Measurements from ENCODE around the gene TMEM141.
"Not testable (repeated sequence)": the region's sequence is repeated elsewhere in the genome, so short reads cannot be mapped to it uniquely, and the experiment has no call there.

The TMEM141 gene

DNA sequence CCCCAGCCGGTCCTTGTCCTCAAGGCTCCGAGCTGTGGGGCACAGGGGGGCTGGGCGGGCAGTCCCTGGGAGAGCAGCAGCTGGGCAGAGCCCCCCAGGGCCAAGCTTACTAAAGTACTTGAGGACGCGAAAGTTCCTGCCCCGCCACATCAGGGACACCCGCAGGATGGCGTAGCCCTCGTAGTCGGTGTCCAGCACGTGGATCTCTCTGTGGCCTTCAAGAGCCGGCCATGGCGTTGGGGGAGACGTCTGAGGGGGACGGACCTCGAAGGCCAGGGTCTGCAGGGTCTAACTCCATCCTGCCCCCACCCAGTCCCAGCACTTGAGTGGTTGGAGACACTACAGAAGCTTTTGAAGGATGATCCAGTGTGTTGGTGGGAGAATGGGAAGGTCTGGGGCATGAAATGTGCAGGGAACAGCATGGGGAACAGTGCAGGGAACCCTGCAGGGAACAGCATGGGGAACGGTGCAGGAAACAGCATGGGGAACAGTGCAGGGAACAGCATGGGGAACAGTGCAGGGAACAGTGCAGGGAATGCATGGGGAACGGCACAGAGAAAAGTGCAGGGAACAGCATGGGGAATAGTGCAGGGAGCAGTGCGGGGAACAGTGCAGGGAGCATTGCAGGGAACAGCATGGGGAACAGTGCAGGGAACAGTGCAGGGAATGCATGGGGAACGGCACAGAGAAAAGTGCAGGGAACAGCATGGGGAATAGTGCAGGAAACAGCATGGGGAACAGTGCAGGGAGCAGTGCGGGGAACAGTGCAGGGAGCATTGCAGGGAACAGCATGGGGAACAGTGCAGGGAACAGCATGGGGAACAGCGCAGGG lies 35.6 kb upstream of the TMEM141 start:
- not testable (repeated sequence) for FAIRE-seq

DNA sequence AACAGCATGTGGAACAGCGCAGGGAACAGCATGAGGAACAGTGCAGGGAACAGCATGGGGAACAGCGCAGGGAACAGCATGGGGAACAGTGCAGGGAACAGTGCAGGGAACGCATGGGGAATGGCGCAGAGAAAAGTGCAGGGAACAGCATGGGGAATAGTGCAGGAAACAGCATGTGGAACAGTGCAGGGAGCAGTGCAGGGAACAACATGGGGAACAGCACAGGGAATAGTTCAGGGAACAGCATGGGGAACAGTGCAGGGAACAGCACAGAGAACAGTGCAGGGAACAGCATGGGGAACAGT lies 35.1 kb upstream of the TMEM141 start:
- FAIRE-seq, result no peak

DNA sequence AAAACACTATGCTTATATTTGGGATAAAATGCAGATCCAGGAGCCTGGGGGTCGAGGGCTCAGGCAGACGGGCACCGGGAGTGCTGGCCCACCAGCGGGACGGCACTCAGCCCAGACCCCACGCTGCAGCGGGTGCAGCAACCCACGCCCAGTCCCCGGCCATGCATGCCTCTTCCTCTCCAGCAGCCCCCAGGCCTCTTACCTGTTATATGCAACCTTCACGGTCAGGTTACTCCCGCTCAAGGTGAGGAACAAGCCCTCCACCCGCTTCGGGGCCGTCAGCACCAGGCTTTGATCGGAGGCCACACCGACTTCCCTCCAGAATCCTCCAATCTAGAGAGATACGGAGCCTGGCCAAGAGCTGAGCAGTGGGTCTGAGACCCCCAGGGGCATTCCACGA lies 34.3 kb upstream of the TMEM141 start:
- FAIRE-seq, result no peak

DNA sequence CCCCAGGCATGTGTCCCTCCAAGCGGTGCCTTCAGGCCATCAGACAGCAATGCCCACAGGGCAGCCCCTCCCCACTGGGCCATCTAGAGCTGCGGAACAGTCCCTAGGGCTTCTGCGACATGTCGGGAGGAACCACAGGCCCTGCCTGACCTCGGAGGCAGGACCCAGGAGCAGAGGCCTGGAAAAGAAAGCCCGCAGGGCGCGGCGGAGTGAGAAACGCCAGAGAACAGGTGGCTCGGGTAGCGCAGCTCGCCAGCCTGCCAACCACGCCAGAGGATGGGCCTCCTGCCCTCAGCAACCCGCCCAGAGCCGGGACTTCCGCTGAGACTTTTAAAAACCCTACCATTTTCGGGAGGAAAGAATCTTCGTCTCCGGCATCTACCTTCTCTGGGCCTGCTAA lies 33.8 kb upstream of the TMEM141 start:
- no peak for FAIRE-seq

DNA sequence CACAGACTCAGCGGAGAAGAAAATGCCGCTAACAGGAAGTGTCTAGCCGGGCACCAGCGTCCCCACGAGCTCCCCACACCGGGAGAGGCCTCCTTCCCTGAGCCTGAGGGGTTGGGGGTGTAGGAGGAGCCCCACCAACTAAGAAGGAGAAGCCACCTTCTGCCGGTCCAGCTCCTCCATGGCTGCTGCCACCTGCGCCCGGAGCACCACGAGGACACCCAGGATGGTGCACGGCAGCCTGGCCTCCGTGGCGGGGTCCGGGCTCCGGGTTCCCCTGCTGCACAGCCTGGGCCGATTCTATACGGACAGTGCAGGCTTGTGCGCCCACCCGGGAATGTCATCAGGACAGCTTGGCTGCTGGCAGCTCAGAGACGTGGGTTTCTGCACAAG lies 33.4 kb upstream of the TMEM141 start:
- no peak for FAIRE-seq

DNA sequence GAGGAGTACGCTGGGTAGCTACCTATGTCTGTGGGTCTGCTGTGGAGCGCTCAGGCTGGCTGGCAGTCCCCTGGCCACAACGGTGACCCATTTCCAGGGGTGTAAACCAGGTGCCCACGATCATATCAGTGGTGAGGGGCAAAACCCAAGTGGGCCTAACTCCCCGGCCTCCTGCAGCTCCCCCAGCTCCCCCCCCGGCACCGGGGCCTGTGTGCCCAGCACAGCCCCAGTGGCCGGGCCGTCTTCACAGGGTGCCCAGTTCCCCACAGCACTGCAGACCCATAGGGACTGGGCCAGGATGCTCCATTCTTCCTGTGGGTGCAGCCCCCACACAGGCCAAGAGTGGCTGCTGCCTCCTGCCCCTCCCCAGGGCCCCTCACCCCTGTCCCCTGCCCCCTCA lies 32.1 kb upstream of the TMEM141 start:
- FAIRE-seq, result no peak

DNA sequence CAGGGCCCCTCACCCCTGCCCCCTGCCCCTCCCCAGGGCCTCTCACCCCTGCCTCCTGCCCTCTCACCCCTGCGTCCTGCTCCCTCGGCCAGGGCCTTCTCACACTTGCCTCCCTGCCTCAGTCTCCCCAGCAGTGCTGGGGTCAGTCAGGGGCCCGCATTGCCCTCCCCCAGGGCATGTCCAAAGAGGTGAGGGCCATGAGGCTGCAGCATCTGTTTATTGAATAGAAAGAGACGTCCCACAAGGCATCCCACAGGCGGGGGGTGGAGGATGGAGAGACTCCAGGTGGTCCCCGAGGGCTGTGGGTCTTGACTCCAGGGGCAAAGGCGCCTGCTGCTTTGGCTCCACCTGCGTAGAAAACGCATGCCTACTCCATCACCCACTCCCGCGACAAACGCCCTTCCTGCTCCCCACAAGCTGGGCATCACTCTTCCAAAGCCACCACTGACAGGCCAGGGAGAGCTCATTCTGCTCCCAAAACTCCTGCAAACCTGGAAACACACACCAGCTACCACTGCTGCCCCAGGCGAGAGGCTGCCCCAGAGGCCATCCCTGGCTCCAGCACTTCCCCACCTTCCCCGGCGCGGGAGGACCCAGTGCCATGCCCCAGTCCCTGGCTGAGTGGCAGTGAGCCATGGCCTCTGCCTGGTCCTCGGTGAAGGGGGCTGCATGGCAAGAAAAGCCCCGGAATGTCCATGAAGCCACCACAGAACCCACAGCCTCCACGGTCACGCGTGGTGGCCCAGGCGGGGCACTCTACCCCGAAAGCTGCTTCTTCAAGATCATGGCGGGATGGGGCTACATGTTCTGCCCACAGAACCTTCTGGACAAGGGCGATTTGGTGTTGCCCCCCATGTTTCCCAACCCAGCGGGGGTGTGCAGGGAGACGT lies 31.5 kb upstream of the TMEM141 start:
- no peak for FAIRE-seq

DNA sequence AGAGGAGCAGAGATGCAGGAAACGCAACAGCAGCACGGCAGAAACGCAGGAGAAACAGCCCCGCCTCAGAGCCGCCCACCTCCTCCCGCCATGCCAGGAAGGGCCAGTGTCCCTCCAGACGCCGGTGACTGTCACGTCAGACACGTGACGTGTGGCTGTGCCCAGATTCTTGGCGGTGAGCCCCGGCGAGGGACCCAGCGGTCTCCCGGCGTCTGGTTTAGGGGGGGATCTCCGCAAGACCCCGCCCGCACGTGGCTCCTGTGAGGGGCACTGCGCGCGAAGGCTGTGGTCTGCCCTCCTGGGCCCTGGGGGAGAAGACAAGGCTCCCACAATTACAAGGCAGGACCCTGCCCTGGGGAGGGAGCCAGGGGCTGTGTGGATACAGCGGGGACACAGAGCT lies 30.7 kb upstream of the TMEM141 start:
- no peak for FAIRE-seq

DNA sequence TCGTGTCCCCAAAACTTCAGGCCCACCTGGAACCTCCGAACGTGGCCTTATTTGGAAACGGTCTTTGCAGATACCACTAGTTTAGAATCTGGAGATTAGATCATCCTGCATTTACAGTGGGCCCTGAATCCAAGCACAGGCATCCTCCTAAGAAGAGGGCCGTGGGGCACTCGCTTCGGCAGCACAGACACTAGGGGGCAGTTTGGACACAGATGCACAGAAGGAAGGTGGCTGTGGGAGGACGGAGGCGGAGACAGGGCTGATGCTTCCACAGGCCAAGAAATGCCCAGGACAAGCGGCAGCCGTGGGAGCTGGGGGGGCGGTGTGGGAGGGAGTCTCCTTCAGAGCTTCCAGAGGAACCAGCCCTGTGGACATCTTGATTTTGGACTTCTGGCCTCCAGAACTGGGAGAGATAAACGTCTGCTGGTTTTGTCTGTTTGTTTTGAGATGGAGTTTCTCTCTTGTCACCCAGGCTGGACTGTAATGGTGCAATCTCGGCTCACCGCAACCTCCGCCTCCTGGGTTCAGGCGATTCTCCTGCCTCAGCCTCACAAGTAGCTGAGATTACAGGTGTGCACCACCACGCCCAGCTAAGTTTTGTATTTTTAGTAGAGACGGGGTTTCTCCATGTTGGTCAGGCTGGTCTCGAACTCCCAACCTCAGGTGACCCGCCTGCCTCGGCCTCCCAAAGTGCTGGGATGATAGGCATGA lies 30.2 kb upstream of the TMEM141 start:
- FAIRE-seq, result not testable (repeated sequence)

DNA sequence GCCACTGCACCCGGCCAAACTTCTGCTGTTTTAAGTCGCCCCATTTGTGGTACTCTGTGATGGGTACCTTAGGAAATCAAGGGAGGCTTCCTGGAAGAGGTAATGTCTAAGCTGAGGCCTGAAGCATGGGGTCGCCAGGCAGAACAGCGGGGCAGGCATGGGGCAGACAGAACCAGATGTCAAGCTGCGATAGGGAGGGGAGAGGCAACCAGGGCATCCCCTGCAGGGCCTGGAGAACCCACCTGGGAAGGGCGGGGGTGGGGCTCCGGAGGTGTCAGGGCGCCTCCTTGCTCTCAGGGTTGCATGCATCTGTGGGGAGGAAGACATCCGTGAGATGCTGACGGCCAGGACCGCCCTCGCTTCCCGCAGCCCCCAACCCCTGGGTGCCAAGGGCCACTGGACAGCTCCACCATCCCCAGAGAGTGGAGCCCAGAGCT lies 29.6 kb upstream of the TMEM141 start:
- no peak for FAIRE-seq

DNA sequence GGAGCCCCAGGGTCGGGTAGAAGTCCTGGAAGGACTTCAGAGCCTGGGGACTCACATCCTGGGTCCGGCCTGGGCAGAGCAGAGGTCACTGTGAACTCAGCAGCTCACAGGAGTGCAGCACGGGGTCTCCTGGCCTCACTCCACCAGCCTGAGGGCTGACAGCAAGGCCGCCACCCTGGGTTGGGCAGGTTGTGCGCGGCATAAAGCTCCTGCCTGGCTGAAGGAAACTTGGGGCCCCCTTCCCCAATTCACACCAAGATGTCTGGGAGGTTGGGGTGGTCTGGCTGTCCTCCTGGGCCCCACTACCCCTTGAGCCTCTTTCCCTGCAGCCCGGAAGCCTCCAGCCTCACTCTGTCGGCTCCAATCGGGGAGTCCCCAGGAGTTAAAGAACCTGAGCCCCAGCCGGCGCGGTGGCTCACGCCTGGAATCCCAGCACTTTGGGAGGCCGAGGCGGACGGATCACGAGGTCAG lies 28.9 kb upstream of the TMEM141 start:
- no peak for FAIRE-seq

DNA sequence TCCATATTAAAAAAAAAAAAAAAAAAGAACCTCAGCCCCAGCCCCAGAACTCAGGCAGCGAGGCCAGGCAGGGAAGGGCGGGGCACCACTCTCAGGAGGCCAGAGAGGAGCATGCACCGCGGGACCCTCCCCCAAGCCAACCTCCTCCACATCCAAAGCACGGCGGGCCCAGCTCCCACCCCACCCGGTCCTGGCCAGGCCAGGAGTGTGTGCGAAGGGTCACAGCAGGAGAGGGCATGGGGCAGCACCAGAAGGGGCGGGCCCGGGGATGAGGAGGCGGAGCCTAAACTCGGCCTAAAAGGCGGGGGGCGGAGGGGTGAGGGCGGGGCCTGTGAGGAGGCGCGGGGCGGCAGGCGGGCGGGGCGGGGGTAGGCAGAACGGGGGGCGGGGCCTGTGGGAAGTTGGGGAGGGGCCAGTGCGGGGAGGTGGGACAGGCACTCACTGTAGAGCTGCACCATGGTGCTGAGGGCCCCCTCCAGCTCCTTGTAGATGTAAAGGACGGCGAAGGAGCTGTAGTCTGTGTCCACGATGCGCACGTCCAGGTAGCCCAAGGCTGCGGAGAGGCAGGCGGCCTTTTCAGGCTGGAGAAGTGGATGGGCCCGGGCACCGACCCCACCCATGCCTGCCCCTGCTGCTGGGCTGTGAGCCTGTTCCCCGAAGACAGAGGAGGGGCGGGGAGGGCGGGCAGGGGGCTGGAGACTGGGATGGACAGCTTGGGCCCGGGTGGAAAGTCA lies 28.1 kb upstream of the TMEM141 start:
- FAIRE-seq, result no peak

DNA sequence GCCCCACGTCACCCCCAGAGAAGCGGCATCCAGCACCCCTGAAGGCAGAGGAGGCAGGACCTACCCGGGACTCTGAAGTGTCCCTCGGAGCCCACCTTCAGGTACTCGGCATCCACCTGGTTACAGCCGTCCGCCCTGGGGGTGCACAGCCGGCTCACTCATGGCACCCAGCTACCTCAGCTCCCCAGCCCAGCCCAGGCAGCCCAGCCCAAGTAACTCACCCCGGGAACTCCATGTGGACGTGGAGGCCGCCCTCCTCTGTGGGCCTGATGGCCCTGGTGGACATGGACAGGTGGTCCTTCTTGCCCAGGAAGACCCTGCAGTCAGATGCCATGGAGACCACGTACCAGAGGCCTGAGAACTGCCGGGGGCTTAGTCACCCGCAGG lies 27.5 kb upstream of the TMEM141 start:
- no peak for FAIRE-seq

DNA sequence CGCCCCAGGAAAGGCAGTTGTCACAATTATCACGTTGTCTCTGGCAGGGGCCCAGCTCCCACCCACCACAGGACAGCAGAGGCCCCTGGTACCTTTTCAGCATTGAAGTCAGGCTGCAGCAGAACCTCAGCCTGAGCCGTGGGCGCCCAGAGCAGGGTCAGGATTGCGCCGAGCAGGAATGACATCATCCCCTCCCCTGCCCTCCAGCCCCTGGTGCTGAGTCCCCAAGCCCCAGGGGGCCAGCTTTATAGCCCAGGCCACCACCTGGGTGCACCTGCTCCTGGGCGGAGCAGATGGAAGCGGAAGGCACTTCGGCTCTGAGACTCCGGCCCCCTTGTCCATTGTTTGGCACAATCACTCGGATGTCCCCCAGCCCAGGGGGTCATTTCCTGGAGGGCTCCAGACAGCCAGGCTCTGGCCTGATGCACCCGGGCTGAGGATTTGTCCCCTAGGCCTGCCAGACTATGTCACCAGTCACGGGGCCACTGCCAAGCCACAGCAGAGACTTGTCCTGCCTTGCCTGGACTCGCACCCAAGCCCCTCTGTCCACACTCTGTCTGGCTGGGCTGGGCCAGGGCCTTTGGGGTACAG lies 26.7 kb upstream of the TMEM141 start, which contains the start of gene LCN15:
LCN15 (minus strand) TSS at position 218 of the 591 bp plus-strand sequence; CDS start at position 188, 30 bp downstream.
- no peak for FAIRE-seq

DNA sequence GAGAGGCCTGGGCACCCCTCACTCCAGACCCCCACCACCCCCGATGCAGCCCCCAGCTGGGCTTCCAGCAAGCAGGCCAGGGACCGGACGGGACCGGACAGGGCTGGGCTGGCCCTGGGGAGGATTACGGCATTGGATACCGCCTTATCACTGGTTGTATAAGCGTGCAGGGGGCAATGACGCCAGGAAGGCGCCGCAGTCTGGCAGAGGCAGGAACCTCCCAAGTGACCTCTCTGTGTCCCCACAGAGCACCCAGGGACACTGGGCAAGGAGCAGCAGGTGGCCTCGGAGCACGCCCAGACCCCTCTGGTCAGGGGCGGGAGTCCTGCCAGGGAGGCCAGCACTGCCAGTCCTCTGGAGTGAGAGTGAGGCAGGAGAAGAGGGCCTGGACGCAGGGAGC lies 26.1 kb upstream of the TMEM141 start:
- no peak for FAIRE-seq

DNA sequence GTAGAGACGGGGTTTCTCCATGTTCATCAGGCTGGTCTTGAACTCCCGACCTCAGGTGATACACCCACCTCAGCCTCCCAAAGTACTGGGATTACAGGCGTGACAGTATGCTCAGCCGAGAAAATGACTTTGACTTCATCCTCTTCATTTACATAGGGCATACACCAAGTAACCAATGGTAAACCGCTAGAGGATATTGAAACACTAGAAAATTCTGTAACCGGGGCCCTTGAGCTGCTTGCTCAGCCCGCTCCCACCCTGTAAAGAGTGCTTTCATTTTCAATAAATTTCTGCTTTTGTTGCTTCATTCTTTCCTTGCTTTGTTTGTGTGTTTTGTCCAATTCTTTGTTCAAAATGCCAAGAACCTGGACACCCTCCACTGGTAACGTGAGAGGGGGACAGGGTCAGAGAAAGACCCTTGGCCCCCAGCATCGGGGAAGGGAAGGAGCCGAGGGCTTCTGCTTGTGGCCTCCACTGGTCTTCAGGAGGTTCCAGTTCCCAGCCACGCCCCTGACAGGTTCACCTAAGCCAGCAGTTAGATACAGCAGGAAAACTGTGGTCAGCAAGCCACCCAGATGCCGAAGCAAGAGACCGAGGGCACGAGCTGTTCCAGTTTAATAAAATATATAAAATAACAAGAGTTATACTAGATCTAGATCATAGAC lies 25.3 kb upstream of the TMEM141 start:
- FAIRE-seq, result not testable (repeated sequence)

DNA sequence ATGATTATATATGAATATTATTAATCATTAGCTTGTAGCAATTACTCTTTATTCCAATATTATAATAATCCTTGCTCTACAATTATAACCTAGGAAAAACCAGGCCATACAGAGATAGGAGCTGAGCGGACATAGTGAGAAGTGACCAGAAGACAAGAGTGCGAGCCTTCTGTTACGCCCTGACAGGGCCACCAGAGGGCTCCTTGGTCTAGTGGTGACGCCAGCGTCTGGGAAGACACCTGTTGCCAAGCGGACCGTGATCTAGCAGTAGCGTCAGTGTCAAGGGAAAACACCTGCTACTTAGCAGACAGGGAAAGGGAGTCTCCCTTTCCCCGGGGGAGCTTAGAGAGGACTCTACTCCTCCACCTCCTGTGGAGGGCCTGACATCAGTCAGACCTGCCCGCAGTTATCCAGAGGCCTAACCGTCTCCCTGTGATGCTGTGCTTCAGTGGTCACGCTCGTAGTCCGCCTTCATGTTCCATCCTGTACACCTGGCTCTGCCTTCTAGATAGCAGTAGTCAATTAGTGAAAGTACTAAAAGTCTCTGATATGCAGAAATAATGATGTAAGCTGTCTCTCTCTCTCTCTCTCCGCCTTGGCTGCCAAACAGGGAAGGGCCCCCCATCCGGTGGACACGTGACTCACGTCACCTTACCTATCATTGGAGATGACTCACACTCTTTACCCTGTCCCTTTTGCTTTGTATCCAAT lies 24.6 kb upstream of the TMEM141 start:
- not testable (repeated sequence) for FAIRE-seq

DNA sequence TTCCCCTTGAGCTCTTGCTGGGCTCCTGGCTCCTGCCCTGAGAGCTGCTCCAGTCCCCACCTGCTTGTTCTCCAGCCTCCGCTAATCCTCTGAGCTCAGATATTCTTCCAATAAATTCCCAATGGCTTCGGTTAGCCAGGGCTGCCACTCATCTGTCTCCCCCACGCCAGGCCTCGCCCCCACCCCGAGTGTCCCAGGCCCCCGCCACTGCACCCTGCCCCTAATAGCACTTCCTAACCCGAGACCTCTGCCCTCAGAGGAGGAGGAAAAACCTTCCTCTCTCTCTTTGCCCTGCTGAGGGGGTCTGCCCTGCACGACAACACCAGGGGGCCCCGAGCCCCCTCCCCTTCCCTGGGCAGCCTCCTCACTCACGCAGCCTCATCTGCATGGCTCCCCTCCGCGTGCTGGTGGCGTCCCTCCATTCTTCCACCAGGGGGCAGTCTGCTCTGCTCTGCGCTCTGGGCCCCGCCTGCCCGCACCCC lies 21.4 kb upstream of the TMEM141 start:
- no peak for FAIRE-seq

DNA sequence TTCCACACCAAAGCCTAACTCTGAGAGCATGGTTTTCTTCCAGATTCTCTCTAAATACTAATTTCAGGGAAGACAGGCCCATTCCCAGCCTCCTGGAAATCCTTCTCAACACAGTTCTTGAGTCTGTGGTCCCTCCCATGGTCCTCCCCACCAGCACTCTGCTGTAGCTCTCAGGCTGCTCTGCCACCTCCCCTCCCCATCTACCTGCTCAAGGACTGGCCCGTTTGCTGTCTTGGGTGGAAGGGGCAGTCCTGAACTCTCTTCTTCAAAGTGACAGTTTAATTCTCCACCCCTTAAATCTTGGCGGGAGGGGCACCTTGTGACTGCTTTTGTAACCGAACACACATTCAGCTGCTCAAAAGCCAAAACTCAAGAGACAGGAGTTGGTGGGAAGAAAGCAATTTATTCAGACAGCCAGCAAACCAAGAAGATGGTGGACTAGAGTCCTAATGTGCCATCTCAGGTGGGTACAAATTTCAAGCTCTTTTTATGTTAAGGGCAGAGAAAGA lies 19.2 kb upstream of the TMEM141 start:
- no peak for FAIRE-seq

DNA sequence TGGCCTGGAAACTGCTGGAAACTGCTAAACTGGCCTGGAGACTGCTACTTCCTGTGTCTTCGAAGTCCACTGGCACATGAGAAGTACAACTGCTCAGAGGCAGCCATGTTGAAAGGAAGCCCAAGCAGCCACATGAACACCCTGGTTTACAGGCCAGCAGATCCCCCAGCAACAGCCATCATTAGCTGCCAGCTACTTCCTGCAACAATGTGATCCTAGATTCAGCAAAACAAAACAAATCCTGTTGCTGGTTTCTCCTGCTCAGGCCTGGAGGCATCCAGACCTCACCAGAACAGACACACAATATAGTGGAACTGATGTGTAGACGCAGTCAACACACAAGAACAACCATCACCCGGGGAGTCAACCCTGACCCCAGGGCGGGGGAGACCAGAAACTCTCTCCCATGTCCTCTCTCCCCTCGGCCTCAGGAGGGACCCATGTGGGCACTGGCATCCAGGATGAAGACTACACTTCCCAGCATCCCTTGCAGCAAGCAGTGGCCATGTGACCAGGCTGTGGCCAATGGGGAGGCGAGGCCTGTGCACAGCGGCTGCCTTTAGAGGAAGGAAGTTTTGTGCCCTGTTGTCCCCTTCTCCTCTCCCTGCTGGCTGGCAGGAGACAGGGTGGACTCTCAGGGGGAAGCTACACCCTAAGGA lies 17.6 kb upstream of the TMEM141 start:
- FAIRE-seq, result no peak

Measured in endometrium (tissue), 2 donors.